HepG2 (cell line): ENCODE results near the gene BMF. TPM values are rescaled to one million over a fixed set of nuclear protein-coding genes. Genes with fewer than 3 reads are reported as not detected.
A peak's percentile ranks its signal among the peaks of the same experiment; 100 is the strongest.

Experiments
- ATAC-seq: fragments of 200-7000 bp; cut with Tn5 transposase; 3 replicates; pipeline ENCODE4 v1.9.1; 2020; ENCODE audit warnings: mild to moderate bottlenecking, moderate library complexity
- BruUV-seq: library from RNA; stranded (reverse); fragments of 400-500 nt; replicated peaks from 2 replicates; lab custom pipeline; 2021; lab: Mats Ljungman, UMichigan
- CTCF ChIA-PET: fragments of 300-600 bp; formaldehyde crosslinking; extraction: SDS; loops from one replicate; lab custom pipeline; 2021; ENCODE audit warnings: low total read pairs, inconsistent platforms, low intra/inter-chr PET ratio; lab: Yijun Ruan, JAX
- POLR2A ChIA-PET: fragments of 350-600 bp; sonication (Branson Sonifier 250); formaldehyde crosslinking; loops from one replicate; lab custom pipeline; 2020; ENCODE audit warnings: antibody characterized with exemption, inconsistent platforms; lab: Yijun Ruan, JAX
- DNase-seq: peaks from one replicate; pipeline ENCODE4 v3.0.0-alpha.2; 2015; ENCODE audit warnings: low spot score
- FAIRE-seq: peaks from 3 replicates; lab custom pipeline; 2011; peaks lifted over from hg19 to GRCh38; lab: Jason Lieb, UNC
- H2AFZ ChIP-seq: one replicate; pipeline ENCODE4 v1.6.1; 2011; ENCODE audit warnings: low read length, inconsistent platforms
- H3K27ac ChIP-seq: fragments of 300-600 bp; 3 replicates; pipeline ENCODE4 v1.8.0; 2011; ENCODE audit warnings: mixed run types, mild to moderate bottlenecking, mixed read lengths, low read length, inconsistent platforms; ENCODE audit not compliant: insufficient read depth; ENCODE audit errors: extremely low read length
- H3K27me3 ChIP-seq, 2 experiments: fragments of 200-600 bp in 1 of 2; 2 replicates in 1 of 2; 3 replicates in 1 of 2; pipeline versions ENCODE4 v1.6.0 to v1.8.0; 2011; ENCODE audit warnings: low read length in 2 of 2, mild to moderate bottlenecking in 2 of 2, moderate library complexity in 2 of 2, inconsistent platforms in 1 of 2; ENCODE audit not compliant: insufficient read depth in 2 of 2, control insufficient read depth in 1 of 2
- H3K36me3 ChIP-seq, 2 experiments: fragments of 200-600 bp in 1 of 2; replicated peaks in 1 of 2; 2 replicates in 1 of 2; 3 replicates in 1 of 2; pipeline versions ENCODE4 v1.5.1 to v1.8.0; 2011; ENCODE audit warnings: low read length in 2 of 2, inconsistent platforms in 1 of 2; ENCODE audit not compliant: insufficient read depth in 2 of 2, control insufficient read depth in 1 of 2
- H3K4me1 ChIP-seq: 2 replicates; pipeline ENCODE4 v1.5.1; 2012; ENCODE audit warnings: low read length, inconsistent platforms; ENCODE audit not compliant: insufficient read depth
- H3K4me2 ChIP-seq: 2 replicates; pipeline ENCODE4 v1.6.0; 2011; ENCODE audit warnings: low read depth, low read length, inconsistent platforms
- H3K4me3 ChIP-seq, 3 experiments: fragments of 200-600 bp in 1 of 3; sonication (generic), shearing (Covaris generic) in 1 of 3; replicated peaks in 1 of 3; 2 replicates each; pipeline ENCODE4 v1.5.1; 2011 to 2016; ENCODE audit warnings: low read length in 3 of 3, inconsistent platforms in 2 of 3, low read depth in 2 of 3, mild to moderate bottlenecking in 2 of 3, control low read depth in 1 of 3, mixed read lengths in 1 of 3; ENCODE audit not compliant: insufficient read depth in 1 of 3
- H3K79me2 ChIP-seq: one replicate; pipeline ENCODE4 v1.6.1; 2011; ENCODE audit warnings: low read length, inconsistent platforms; ENCODE audit not compliant: insufficient read depth
- H3K9ac ChIP-seq: 2 replicates; pipeline ENCODE4 v1.6.0; 2011; ENCODE audit warnings: mild to moderate bottlenecking, low read depth, low read length, inconsistent platforms; ENCODE audit not compliant: insufficient read depth
- H3K9me3 ChIP-seq: 2 replicates; pipeline ENCODE4 v1.5.1; 2012; ENCODE audit warnings: mild to moderate bottlenecking, low read length
- H4K20me1 ChIP-seq: 2 replicates; pipeline ENCODE4 v1.6.0; 2011; ENCODE audit warnings: inconsistent platforms, mild to moderate bottlenecking, low read length, moderate library complexity; ENCODE audit not compliant: insufficient read depth
- MAFF ChIP-seq: IDR thresholded peaks from 2 replicates; pipeline ENCODE4 v1.6.1; 2011; ENCODE audit warnings: low read depth, low read length, improper control_type of control experiment
- MTERF4 ChIP-seq: sonication (generic); formaldehyde crosslinking; IDR thresholded peaks from 2 replicates; pipeline ENCODE4 v1.8.0; 2023; ENCODE audit warnings: mild to moderate bottlenecking, missing genetic modification reagents
- NFE2L2 ChIP-seq: fragments of 150-350 bp; IDR thresholded peaks from 2 replicates; pipeline ENCODE4 v1.6.1; 2014; ENCODE audit warnings: low read length
- NR0B2 ChIP-seq: sonication (generic); formaldehyde crosslinking; IDR thresholded peaks from 2 replicates; pipeline ENCODE4 v1.4.0; 2020; ENCODE audit warnings: mild to moderate bottlenecking, missing genetic modification reagents
- NR1H2 ChIP-seq: sonication (generic); formaldehyde crosslinking; IDR thresholded peaks from 2 replicates; pipeline ENCODE4 v1.8.1; 2022; ENCODE audit warnings: low read depth, missing genetic modification reagents, borderline replicate concordance
- NR2F1 ChIP-seq, 2 experiments: fragments of 450-650 bp in 1 of 2; formaldehyde crosslinking in 1 of 2; IDR thresholded peaks; 2 replicates each; pipeline versions ENCODE4 v1.5.0 to v1.6.1; 2016 to 2020; ENCODE audit warnings: mild to moderate bottlenecking in 1 of 2, missing compliant biosample characterization in 1 of 2, missing genetic modification reagents in 1 of 2, moderate library complexity in 1 of 2
- ZFX ChIP-seq: sonication (generic); formaldehyde crosslinking; IDR thresholded peaks from 2 replicates; pipeline ENCODE4 v1.4.0; 2020; ENCODE audit warnings: mild to moderate bottlenecking, low read depth, missing genetic modification reagents, moderate library complexity
- ZNF407 ChIP-seq: sonication (generic); formaldehyde crosslinking; IDR thresholded peaks from one replicate; pipeline ENCODE4 v1.5.1; 2020; ENCODE audit warnings: mild to moderate bottlenecking, missing genetic modification reagents; ENCODE audit errors: not compliant biosample characterization
- ZNF556 ChIP-seq: sonication (generic); formaldehyde crosslinking; IDR thresholded peaks from 2 replicates; pipeline ENCODE4 v1.4.0; 2020; ENCODE audit warnings: mild to moderate bottlenecking, missing genetic modification reagents, borderline replicate concordance
- ZSCAN25 ChIP-seq: sonication (generic); formaldehyde crosslinking; IDR thresholded peaks from 2 replicates; pipeline ENCODE4 v1.8.0; 2022; ENCODE audit warnings: mild to moderate bottlenecking, missing genetic modification reagents
- WGBS: methylation state at CpG from one replicate; pipeline ENCODE4 v1.1.6; 2017; ENCODE audit warnings: low lambda C conversion rate; 5-methylcytosine and 5-hydroxymethylcytosine counted together
- in situ Hi-C: cut with HindIII; loops from 2 replicates; pipeline ENCODE4 v1.10.0; 2017; ENCODE audit warnings: low pct_unique_long_range_greater_than_20kb; ENCODE audit not compliant: extremely low pct_ligation_motif_present
- intact Hi-C: fragments of 100-400 bp; cut with micrococcal nuclease; formaldehyde crosslinking; loops from one replicate; pipeline ENCODE4 v1.10.0; 2022; ENCODE audit not compliant: unreplicated experiment
- polyA plus RNA-seq, 8 experiments: library from polyadenylated mRNA; depleted of rRNA in 3 of 8; stranded (reverse) in 7 of 8; unstranded in 1 of 8; fragments of >200 nt; fragmentation: Illumina TruSeq in 4 of 8; extraction: Trizol in 4 of 8; gene quantifications; 2 replicates each; pipeline versions ENCODE4 v1.2.1 to v1.2.3, GENCODE V29; 2011 to 2016; ENCODE audit warnings: low read depth in 4 of 8, missing spikeins in 1 of 8, mixed read lengths in 1 of 8; ENCODE audit not compliant: insufficient read depth in 1 of 8
- total RNA-seq, 5 experiments: library from RNA; depleted of rRNA; stranded (reverse); fragments of >200 nt; fragmentation: Illumina TruSeq; extraction: Trizol; gene quantifications; 2 replicates each; pipeline ENCODE4 v1.2.3, GENCODE V29; 2016; ENCODE audit warnings: low read depth in 1 of 5

BMF gene
- total and polyA plus RNA-seq, 2 of the 13 experiments (the other 11 are each of a cell fraction or from before 2014, with no cell fraction given) = 8.7 to 15.9 TPM

GRCh38 chr15:40067921-40068624, 40.6 kb downstream of the BMF start:
- intact Hi-C loops (loop anchor here (5.0 kb wide), 1 partner anchor 39 kb away; the partner anchor contains the start of gene BMF), in situ Hi-C loops (no loop called here)
- ChIA-PET CTCF (no interaction called here), POLR2A (interaction anchor here (1.1 to 4.6 kb wide), 3 partner anchors 10 to 31 kb away, joined by 4 to 45 read pairs (median 29); no protein-coding TSS in a partner anchor)
- Histone ChIP-seq H3K4me1 (peaks cover 55% of the 10 kb centered on the region), H3K27ac (no peak overlapping the region), H2AFZ (no peak overlapping the region), H3K4me3 (no peak overlapping the region), H3K79me2 (no peaks in the 10 kb centered on the region), H3K36me3 (no peaks in the 10 kb centered on the region), H3K9me3 (no peaks in the 10 kb centered on the region), H4K20me1 (no peaks in the 10 kb centered on the region), H3K27me3 (no peaks in the 10 kb centered on the region), H3K9ac (no peak overlapping the region), H3K4me2 (peak overlapping the region; percentile 76)
- no TSS peak for BruUV-seq
- DNase-seq (no peak), ATAC-seq (no peak), FAIRE-seq (no peak)
- WGBS = 69% methylated on average over 6 of the region's 6 CpGs
- TF ChIP-seq ZNF407 = no peak
- no peak for TF ChIP-seq MTERF4 (CRISPR knock-in tag)
- TF ChIP-seq MAFF = peak; percentile 43; the same call in 1 of the 2 replicates
- 0 out of 2 replicates have a peak, but pooled peaks have one; percentile 41 for TF ChIP-seq ZSCAN25 (CRISPR knock-in tag)
- no peak for TF ChIP-seq NR0B2 (CRISPR knock-in tag)
- TF ChIP-seq NFE2L2 = no peak
- TF ChIP-seq ZFX (CRISPR knock-in tag) = 0 out of 2 replicates have a peak, but pooled peaks have one; percentile 15
- TF ChIP-seq NR1H2 (CRISPR knock-in tag) = no peak
- TF ChIP-seq ZNF556 (CRISPR knock-in tag) = no peak
- TF ChIP-seq NR2F1 (CRISPR knock-in tag; IDR thresholded peaks at IDR 0.05) = peak; percentile 51 to 59; a peak in 2 of 4 replicates
